Uterus (tissue), 2 donors: ENCODE data around the gene CACNG6.

Experiments
- POLR2A ChIP-seq, 2 donors: fragments of 450-650 bp; IDR thresholded peaks; one replicate each; pipeline ENCODE4 v1.6.1; 2016; ENCODE audit warnings: antibody characterized with exemption in 2 of 2, mild to moderate bottlenecking in 1 of 2, moderate library complexity in 1 of 2
- TF ChIP-seq, protein P1 (sequence below), 4 experiments: fragments of 200-600 bp in 2 of 4; fragments of 450-650 bp in 2 of 4; sonication (generic) in 2 of 4; IDR thresholded peaks; one replicate each; pipeline ENCODE4 v1.5.1; 2016 to 2019; ENCODE audit warnings: antibody characterized with exemption in 4 of 4, mild to moderate bottlenecking in 2 of 4, moderate library complexity in 1 of 4

DNA sequence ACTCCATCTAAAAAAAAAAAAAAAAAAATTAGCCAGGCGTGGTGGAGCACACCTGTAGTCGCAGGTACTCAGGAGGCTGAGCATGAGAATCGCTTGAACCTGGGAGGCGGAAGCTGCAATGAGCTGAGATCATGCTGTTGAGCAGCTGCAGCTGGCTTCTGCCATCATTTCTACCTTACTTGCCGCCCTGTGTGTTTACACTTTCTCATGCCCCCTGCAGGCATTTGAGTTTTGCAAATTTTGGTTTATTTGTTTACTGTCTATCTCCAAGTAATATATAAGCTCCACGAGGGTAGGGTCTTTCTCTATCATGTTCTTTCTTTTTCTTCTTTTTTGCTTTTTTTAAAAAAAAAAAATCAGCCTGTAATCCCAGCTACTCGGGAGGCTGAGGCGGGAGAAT lies 18.0 kb downstream of the CACNG6 start:
- TF ChIP-seq, protein P1, sequence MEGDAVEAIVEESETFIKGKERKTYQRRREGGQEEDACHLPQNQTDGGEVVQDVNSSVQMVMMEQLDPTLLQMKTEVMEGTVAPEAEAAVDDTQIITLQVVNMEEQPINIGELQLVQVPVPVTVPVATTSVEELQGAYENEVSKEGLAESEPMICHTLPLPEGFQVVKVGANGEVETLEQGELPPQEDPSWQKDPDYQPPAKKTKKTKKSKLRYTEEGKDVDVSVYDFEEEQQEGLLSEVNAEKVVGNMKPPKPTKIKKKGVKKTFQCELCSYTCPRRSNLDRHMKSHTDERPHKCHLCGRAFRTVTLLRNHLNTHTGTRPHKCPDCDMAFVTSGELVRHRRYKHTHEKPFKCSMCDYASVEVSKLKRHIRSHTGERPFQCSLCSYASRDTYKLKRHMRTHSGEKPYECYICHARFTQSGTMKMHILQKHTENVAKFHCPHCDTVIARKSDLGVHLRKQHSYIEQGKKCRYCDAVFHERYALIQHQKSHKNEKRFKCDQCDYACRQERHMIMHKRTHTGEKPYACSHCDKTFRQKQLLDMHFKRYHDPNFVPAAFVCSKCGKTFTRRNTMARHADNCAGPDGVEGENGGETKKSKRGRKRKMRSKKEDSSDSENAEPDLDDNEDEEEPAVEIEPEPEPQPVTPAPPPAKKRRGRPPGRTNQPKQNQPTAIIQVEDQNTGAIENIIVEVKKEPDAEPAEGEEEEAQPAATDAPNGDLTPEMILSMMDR (IDR thresholded peaks at IDR 0.05): no peak
- no peak for TF ChIP-seq POLR2A (IDR thresholded peaks at IDR 0.05)
